Measurements from ENCODE around the gene SH3BP2.

SH3BP2 gene

DNA sequence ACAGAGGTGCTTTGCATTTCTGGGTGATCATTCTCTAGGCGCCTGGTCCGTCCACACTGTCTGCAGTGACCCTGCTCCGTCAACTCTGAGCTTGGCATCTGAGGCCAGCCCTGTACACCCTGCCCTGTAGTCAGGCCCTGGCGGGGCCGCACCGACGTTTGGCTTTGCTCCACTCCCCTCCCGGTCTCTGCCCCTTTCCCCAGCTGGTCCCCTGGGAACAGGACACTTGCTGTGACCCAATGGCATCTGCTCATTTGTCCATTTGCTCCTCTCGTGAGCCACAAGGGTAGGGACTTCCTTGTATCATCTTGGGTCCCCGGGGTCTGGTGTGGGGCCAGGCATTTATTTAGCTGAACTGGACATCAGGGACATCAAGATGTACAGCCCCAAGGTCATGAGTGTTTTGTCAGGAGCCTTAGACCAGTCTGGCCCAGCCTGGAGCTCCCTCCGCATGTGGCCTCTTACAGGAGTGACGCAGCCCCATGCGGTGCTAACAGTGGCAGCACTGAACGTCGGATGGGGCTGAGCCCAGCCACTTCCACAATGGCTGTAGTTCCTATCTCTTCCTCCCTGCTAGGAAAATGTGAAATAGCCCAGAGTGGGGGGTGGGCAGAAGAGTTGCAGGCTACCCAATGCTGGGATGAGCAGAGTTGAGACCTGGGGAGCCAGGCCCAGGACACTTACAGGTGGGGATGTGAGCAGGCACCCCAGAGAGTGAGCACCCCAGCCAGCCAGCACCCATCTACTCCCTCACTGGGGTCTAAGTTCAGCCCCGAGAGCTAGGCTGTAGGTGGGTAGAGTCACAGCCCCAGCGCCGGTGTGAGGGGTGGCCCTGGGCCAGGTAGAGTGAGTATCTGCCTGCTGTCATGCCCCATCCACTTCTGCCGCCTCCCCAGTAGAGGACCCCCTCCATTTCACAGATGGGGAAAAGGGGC, 2.0 kb upstream of the SH3BP2 start:
- no peak for DNase-seq (ENCODE audit: low spot score)

GRCh38 chr4:2791518-2792395, 1.1 kb upstream of the SH3BP2 start:
- no peak for DNase-seq (ENCODE audit: low spot score)

GRCh38 chr4:2792396-2792710, 532 bp upstream of the SH3BP2 start:
- DNase-seq (ENCODE audit: low spot score): no peak

DNA sequence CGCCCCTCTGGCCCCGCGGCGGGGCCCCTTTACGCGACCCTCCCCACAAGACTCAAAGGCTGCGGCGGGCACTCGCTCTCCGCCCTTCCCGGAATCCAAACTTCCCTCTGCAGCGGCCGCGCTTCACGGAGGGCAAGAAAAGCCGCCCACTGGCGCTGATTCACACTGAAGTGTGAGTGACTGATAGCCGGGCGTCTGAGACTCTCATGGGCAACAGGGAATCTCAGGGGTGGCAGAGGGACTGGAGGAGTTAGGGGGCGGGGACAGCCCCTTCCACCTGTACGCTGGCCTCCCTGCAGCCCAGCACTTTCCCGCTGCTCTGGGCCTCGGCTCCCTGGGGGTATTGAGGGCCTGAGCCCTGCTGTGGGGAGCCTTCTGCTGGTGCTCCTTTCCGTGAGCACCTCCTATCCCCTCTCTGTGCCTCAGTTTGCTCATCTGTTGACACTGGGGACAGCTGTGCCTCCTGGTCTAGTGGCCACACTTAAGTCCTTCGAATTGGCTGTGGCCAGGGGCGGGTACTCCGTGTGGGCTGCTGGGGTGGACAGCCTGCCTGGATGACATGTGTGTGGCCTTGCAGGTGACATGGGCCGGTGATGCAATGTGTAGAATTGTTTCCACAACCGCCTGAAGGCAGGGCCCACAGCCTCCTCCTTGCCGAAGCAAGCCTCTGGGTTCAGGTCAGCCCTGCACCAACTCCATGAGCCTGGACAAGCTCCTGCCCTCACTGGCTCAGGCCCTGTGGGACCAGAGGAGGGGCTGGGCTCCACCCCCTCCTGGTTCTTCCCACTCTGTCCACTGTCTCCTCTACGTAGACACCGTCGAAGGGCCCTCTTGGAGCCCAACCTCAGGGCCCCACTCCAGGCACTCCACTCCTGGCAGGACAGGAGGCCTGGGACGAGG, 951 bp downstream of the SH3BP2 start:
- no peak for DNase-seq (ENCODE audit: low spot score)

DNA sequence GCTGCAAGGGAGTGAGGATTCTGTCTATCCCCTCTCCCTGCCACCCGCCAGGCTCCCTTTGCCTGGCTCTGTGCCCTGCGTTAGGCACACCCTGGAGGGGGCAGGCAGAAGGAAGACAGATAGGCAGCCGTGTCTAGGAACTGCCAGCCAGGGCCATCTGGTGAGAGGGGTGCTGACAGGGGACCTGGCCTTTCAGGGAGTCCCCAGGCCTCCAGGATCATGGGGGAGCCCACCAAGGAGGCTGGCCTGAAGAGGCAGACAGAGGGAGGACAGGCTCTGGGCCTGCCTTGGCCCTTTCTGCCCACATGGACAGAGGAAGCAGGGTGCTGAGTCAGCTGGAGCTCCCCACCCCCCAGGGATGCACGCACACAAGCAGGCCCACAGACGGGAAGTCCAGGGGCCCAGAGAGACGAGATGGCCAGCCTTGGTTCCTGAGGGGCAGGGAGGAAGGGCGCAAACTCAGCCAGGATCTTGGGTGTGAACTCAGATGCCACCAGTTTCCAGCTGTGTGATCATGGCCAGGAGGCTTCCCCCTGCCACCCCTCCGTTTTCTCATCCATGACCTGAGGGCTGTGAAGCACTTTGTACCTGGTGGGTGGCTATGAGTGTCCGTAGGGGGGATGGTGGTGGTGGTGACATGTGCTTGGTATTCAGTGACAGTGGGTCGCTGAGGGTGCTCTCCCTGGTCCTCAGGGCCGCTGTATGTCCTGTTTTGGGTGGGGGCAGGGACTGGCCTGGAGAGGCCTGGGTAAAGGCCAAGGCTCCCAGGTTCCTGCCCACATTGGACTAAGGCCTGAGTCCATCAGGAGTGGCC, 1.8 kb downstream of the SH3BP2 start:
- no peak for DNase-seq (ENCODE audit: low spot score)

- no peak for DNase-seq (ENCODE audit: low spot score)
Observed at GRCh38 chr4:2795300-2795892, 2.5 kb downstream of the SH3BP2 start.

DNA sequence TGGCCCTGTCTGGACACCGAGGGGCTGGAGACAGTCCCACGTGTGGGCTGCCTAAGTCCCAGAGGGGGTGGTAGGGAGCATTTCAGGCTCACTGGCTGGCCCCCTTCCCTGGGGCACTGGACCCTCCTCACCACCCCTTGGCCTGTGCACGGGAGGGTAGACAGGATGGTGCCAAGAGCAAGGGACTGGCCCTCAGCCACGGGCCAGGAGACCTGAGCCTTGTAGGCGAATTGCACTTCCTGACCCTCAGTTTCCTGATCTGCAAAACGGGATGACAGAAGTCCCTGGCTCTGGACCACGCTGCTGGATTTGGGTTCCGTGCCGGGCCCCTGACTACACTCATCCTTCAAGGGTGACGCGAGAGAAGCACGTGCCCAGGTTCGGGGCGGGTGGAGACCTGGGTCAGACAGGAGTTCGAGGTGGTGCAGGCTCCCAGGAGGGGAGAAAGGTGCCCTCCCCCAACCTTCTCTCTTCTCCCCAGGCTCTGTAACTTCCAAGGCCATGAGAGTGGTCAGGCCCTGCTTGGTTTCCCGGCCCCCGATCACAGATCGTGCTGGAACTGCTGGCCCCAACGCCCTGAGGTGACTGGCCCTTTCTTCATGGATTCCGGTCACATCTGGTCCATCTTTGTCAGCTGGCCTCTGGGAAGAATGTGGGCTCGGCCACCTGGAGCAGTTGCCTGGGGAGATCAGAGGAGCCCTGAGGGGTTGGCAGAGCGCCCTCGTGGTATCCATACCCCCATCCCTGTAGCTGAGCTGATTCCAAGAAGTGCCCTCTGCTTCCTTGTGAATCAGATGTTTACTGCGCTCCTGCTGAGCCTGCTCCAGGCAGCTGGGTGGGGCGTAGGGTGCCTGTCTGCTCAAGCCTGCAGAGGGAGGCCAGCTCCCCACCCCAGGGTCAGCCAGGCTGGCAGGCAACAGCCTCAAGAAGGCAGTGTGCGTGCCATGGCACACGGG, 3.3 kb downstream of the SH3BP2 start:
- DNase-seq (ENCODE audit: low spot score): no peak

GRCh38 chr4:2796849-2797544, 4.1 kb downstream of the SH3BP2 start:
- DNase-seq (ENCODE audit: low spot score): no peak

- DNase-seq (ENCODE audit: low spot score): peak; percentile 61
Observed at GRCh38 chr4:2797545-2798305, 4.8 kb downstream of the SH3BP2 start.

DNA sequence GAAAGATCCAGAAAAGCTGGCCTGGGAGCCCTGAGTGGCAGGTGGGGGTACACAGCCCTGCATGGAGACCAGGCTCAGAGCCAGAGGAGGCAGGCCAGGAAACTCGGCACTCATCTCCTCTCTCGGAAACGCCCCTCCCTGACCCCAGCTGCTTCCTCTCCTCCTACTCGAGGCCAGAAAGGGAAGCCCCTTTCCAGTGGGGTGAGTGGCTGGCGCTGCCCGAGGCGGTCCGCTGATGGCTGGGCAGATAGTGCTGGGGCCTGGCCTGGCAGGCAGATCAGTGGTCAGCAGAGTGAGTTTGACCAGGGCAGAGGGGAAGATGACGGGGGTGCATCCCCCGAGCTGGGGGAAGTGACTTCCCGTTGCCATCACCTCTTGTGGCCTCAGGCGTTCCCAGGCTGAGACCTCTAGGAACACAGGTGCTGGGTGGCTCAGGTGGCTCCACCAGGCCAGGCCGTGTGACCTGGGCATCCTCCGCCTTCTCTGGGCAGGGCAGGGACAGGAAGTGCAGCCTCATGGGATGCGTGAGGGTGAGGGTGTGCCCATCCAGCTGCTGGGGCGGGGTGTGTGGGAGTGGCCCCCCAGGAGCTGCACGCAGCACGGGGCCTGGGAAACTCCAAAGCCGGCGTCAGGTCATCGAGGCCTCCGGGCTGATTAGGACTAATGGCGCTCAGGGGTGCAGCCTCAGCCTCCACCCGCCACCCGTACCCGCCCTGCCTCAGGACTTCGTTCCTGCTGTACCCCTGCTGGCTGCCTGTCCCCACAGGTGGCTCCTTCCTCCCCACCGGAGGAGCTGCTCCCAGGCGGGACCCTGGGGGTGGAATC, 5.7 kb downstream of the SH3BP2 start:
- peak; percentile 44 for DNase-seq (ENCODE audit: low spot score)

DNA sequence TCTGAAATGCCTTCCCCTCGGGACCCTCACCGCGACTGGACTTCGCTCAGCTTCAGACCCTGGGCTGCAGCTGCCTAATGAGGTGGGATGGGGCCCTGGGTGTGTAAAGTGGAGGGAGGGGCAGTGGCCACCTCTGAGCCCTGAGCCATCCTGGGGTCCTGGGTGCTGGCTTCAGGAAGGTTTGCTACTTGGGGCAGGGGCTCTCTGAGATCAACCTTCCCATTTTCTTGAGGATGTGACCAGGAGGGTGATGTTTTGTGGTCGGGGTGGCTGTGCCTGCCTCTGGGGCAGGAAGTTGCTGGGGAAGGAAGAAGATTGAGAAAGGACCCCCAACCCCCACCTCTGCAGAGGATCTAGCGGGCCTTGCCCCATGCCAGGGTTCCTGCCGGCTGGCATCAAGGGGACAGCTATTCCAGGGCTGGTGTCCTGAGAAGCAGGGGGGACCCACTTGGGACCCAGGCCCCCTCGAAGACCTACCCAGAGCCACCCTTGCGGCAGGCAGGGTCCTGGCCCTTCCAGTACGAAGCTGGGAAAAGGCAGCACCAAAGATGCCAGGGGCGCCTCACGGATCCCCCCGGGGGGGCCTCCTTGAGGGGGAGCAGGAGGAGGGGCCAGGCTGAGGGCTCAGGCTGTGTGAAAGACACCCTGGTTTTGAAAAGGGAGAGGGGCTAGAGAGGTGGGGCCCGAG, 6.5 kb downstream of the SH3BP2 start:
- no peak for DNase-seq (ENCODE audit: low spot score)

- no peak for DNase-seq (ENCODE audit: low spot score)
Observed at GRCh38 chr4:2799971-2800690, 7.2 kb downstream of the SH3BP2 start.

- DNase-seq (ENCODE audit: low spot score): no peak
Observed at GRCh38 chr4:2800691-2801596, 8.1 kb downstream of the SH3BP2 start.

DNA sequence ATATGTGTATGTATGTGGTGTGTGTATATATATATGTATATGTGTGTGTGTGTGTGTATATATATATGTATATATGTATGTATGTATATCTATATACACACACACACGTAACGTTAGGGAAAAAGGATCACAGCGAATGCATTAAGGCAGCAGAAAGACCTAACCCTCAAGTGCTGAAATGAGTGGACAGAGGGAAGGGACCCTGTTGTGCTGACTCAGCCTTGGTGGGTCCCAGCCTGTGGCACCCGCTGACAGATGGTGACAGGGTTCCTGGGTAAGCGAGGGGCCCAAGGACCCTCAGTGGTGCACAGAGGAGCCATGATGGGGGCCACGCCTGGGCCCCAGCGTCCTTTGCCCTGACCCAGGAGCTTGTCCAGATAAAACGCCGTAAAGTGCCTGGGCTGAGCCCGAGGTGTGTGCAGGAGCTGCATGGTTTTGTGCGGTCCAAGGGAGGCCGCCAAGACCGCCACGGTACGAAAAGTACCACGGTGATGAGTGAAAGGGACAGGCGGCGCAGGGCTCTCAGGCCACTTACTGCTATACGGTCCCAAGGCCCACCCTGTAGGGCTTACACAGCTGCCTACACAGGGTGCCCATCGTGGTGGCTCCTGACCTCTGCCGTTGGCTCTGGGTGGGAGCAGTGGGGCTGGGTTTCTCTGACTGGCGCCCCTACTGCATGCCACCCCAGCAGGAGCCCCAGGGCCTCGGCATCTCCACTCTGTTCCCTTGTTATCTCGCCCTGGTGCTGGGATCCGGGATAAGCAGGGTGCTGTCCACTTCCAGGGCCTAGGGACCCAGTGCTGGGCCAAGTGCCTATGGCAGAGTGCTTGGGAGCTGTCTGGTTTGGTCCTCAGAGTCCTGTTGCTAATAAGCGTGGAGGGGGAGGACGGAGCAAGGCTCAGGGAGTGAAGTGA, 10.0 kb downstream of the SH3BP2 start:
- DNase-seq (ENCODE audit: low spot score): no peak

Measured in CD4-positive, alpha-beta T cell treated with Interleukin-2 at 100 ng/mL for 4 hours (primary cell).